Neuronal stem cell (in vitro differentiated cells): ENCODE data around the gene RNF125.

Experiments used
- DNase-seq: peaks from one replicate; pipeline ENCODE4 v3.0.0-alpha.2; 2013; ENCODE audit warnings: low spot score
- H2AFZ ChIP-seq: one replicate; pipeline ENCODE4 v1.6.1; 2013; ENCODE audit warnings: mild to moderate bottlenecking, low read length, inconsistent platforms
- H2AK5ac ChIP-seq: 2 replicates; pipeline ENCODE4 v1.6.1; 2013; ENCODE audit warnings: low read depth, mild to moderate bottlenecking, inconsistent platforms, low read length, moderate library complexity, mixed read lengths
- H2BK120ac ChIP-seq: 2 replicates; pipeline ENCODE4 v1.6.1; 2013; ENCODE audit warnings: low read depth, mild to moderate bottlenecking, inconsistent platforms, low read length, moderate library complexity, mixed read lengths
- H2BK12ac ChIP-seq: one replicate; pipeline ENCODE4 v1.6.1; 2013; ENCODE audit warnings: low read length, inconsistent platforms
- H2BK15ac ChIP-seq: 2 replicates; pipeline ENCODE4 v1.6.1; 2013; ENCODE audit warnings: mild to moderate bottlenecking, low read length, inconsistent platforms, mixed read lengths
- H2BK5ac ChIP-seq: one replicate; pipeline ENCODE4 v1.6.1; 2013; ENCODE audit warnings: inconsistent platforms, mild to moderate bottlenecking, low read length, moderate library complexity
- H3K14ac ChIP-seq: one replicate; pipeline ENCODE4 v1.6.1; 2013; ENCODE audit warnings: low read length, inconsistent platforms
- H3K18ac ChIP-seq: 2 replicates; pipeline ENCODE4 v1.6.1; 2013; ENCODE audit warnings: low read length, inconsistent platforms
- H3K23ac ChIP-seq: 2 replicates; pipeline ENCODE4 v1.6.1; 2013; ENCODE audit warnings: low read depth, mild to moderate bottlenecking, mixed read lengths, low read length, inconsistent platforms; ENCODE audit not compliant: poor library complexity
- H3K27ac ChIP-seq: replicated peaks from 3 replicates; pipeline ENCODE4 v1.5.1; 2013; ENCODE audit warnings: low read length, inconsistent platforms
- H3K27me3 ChIP-seq, 3 experiments: 2 replicates each; pipeline ENCODE4 v1.6.1; 2013; ENCODE audit warnings: low read length in 3 of 3, mild to moderate bottlenecking in 2 of 3, inconsistent platforms in 1 of 3, low read depth in 1 of 3, mixed read lengths in 1 of 3, moderate library complexity in 1 of 3; ENCODE audit not compliant: control insufficient read depth in 3 of 3, insufficient read depth in 3 of 3
- H3K36me3 ChIP-seq, 2 donors: replicated peaks in 1 of 2; 2 replicates each; pipeline ENCODE4 v1.6.1; 2013; ENCODE audit warnings: low read length in 2 of 2; ENCODE audit not compliant: control insufficient read depth in 2 of 2, insufficient read depth in 2 of 2
- H3K4ac ChIP-seq: 2 replicates; pipeline ENCODE4 v1.6.1; 2013; ENCODE audit warnings: inconsistent platforms, mild to moderate bottlenecking, low read length, moderate library complexity
- H3K4me1 ChIP-seq, 2 donors: 1 replicate in 1 of 2; 2 replicates in 1 of 2; pipeline ENCODE4 v1.6.1; 2013; ENCODE audit warnings: low read length in 2 of 2, low read depth in 1 of 2; ENCODE audit not compliant: control insufficient read depth in 2 of 2, insufficient read depth in 1 of 2
- H3K4me2 ChIP-seq: one replicate; pipeline ENCODE4 v1.6.1; 2013; ENCODE audit warnings: mild to moderate bottlenecking, low read length, inconsistent platforms; ENCODE audit not compliant: insufficient read depth, poor library complexity, severe bottlenecking
- H3K4me3 ChIP-seq, 2 donors: 2 replicates each; pipeline ENCODE4 v1.5.1; 2013; ENCODE audit warnings: low read length in 2 of 2, mild to moderate bottlenecking in 2 of 2, inconsistent platforms in 1 of 2, moderate library complexity in 1 of 2
- H3K79me1 ChIP-seq: one replicate; pipeline ENCODE4 v1.6.1; 2013; ENCODE audit warnings: low read depth, mild to moderate bottlenecking, inconsistent platforms, low read length, moderate library complexity
- H3K9ac ChIP-seq: one replicate; pipeline ENCODE4 v1.6.1; 2013; ENCODE audit warnings: mild to moderate bottlenecking, low read depth, low read length, inconsistent platforms; ENCODE audit not compliant: poor library complexity
- H3K9me3 ChIP-seq, 2 donors: replicated peaks in 1 of 2; 2 replicates each; pipeline versions ENCODE3 to v1.6.1; 2013; ENCODE audit warnings: low read length in 2 of 2, mild to moderate bottlenecking in 2 of 2, inconsistent platforms in 1 of 2, low read depth in 1 of 2, mixed read lengths in 1 of 2, moderate library complexity in 1 of 2; ENCODE audit not compliant: control insufficient read depth in 2 of 2, insufficient read depth in 1 of 2
- H4K8ac ChIP-seq: one replicate; pipeline ENCODE4 v1.6.1; 2013; ENCODE audit warnings: low read depth, mild to moderate bottlenecking, inconsistent platforms, low read length, moderate library complexity
- H4K91ac ChIP-seq: one replicate; pipeline ENCODE4 v1.6.1; 2013; ENCODE audit warnings: low read length, low read depth, mild to moderate bottlenecking, inconsistent platforms; ENCODE audit not compliant: poor library complexity
- WGBS, 2 donors: extraction: QIAGEN DNeasy Blood & Tissue Kit; methylation state at CpG; one replicate each; pipeline ENCODE4 v1.1.7; 2013; ENCODE audit warnings: missing lambda C conversion rate in 2 of 2, mixed read lengths in 1 of 2; ENCODE audit not compliant: insufficient read length in 2 of 2, insufficient replicate concordance in 1 of 2; ENCODE audit errors: extremely low coverage in 2 of 2; 5-methylcytosine and 5-hydroxymethylcytosine counted together

The RNF125 gene

GRCh38 chr18:31977270-31977872 lies 41.3 kb upstream of the RNF125 start:
- no CpG with 5 or more reads among the region's 9 CpGs for WGBS, 2 donors
- no peak overlapping the region for H2BK15ac ChIP-seq
- H2BK12ac ChIP-seq = no peak overlapping the region
- H3K14ac ChIP-seq = no peak overlapping the region
- no peak overlapping the region for H3K4ac ChIP-seq
- H3K4me2 ChIP-seq = no peak overlapping the region
- no peak overlapping the region for H3K18ac ChIP-seq
- H2BK120ac ChIP-seq = no peak overlapping the region
- H3K9ac ChIP-seq = no peak overlapping the region
- no peak overlapping the region for H3K4me3 ChIP-seq
- no peaks in the 10 kb centered on the region for H3K79me1 ChIP-seq
- peak overlapping the region; percentile 38 for H2AFZ ChIP-seq
- no peak overlapping the region for H3K23ac ChIP-seq
- no peak overlapping the region for H4K8ac ChIP-seq
- H4K91ac ChIP-seq = no peak overlapping the region
- no peaks in the 10 kb centered on the region for H3K27me3 ChIP-seq
- no peaks in the 10 kb centered on the region for H3K4me1 ChIP-seq
- no peak overlapping the region for H3K27ac ChIP-seq
- H3K9me3 ChIP-seq = peaks cover 4 to 8% of the 10 kb centered on the region in 2 donors
- no peaks in the 10 kb centered on the region for H3K36me3 ChIP-seq
- no peak overlapping the region for H2AK5ac ChIP-seq
- H2BK5ac ChIP-seq = no peak overlapping the region
- DNase-seq = peak; percentile 5

GRCh38 chr18:31978616-31979015 lies 40.0 kb upstream of the RNF125 start:
- Histone ChIP-seq H2BK120ac (no peak overlapping the region), H3K4me1 (no peaks in the 10 kb centered on the region), H3K14ac (no peak overlapping the region), H3K4me2 (no peak overlapping the region), H3K27ac (no peak overlapping the region), H3K9ac (no peak overlapping the region), H3K18ac (no peak overlapping the region), H2AK5ac (no peak overlapping the region), H3K9me3 (peaks cover 4 to 8% of the 10 kb centered on the region in 2 donors), H3K27me3 (no peaks in the 10 kb centered on the region), H3K36me3 (no peaks in the 10 kb centered on the region), H3K79me1 (no peaks in the 10 kb centered on the region), H2BK15ac (no peak overlapping the region), H3K23ac (no peak overlapping the region), H4K8ac (no peak overlapping the region), H2AFZ (no peak overlapping the region), H3K4me3 (peak overlapping the region in 1 of 2 donors; percentile 42), H3K4ac (no peak overlapping the region), H4K91ac (no peak overlapping the region), H2BK5ac (no peak overlapping the region), H2BK12ac (no peak overlapping the region)
- no CpG with 5 or more reads among the region's 5 CpGs for WGBS, 2 donors
- DNase-seq = no peak

GRCh38 chr18:31979714-31980113 lies 38.9 kb upstream of the RNF125 start:
- Histone ChIP-seq H3K4me1 (no peaks in the 10 kb centered on the region), H2AK5ac (no peak overlapping the region), H2BK15ac (no peak overlapping the region), H4K91ac (no peak overlapping the region), H2AFZ (no peak overlapping the region), H3K9ac (no peak overlapping the region), H3K36me3 (no peaks in the 10 kb centered on the region), H3K27me3 (no peaks in the 10 kb centered on the region), H3K27ac (no peak overlapping the region), H3K9me3 (peaks cover 4 to 7% of the 10 kb centered on the region in 2 donors), H4K8ac (no peak overlapping the region), H2BK120ac (no peak overlapping the region), H3K79me1 (no peaks in the 10 kb centered on the region), H3K4ac (no peak overlapping the region), H3K4me3 (no peak overlapping the region), H3K23ac (no peak overlapping the region), H3K18ac (no peak overlapping the region), H3K4me2 (no peak overlapping the region), H2BK5ac (no peak overlapping the region), H2BK12ac (no peak overlapping the region), H3K14ac (no peak overlapping the region)
- DNase-seq = no peak
- WGBS, 2 donors = no CpG with 5 or more reads among the region's 2 CpGs

- no peak overlapping the region for H4K8ac ChIP-seq
- H3K9me3 ChIP-seq = peaks cover 4 to 6% of the 10 kb centered on the region in 2 donors
- no peaks in the 10 kb centered on the region for H3K4me1 ChIP-seq
- H3K4ac ChIP-seq = no peak overlapping the region
- H3K4me3 ChIP-seq = no peak overlapping the region
- H2AFZ ChIP-seq = no peak overlapping the region
- H3K36me3 ChIP-seq = no peaks in the 10 kb centered on the region
- no peak overlapping the region for H2BK12ac ChIP-seq
- H4K91ac ChIP-seq = no peak overlapping the region
- no peak overlapping the region for H3K14ac ChIP-seq
- no peak overlapping the region for H3K23ac ChIP-seq
- no peak overlapping the region for H3K27ac ChIP-seq
- H3K18ac ChIP-seq = no peak overlapping the region
- H3K79me1 ChIP-seq = no peaks in the 10 kb centered on the region
- H3K4me2 ChIP-seq = no peak overlapping the region
- no peak overlapping the region for H2BK5ac ChIP-seq
- no peak overlapping the region for H2BK120ac ChIP-seq
- H2BK15ac ChIP-seq = no peak overlapping the region
- no peak overlapping the region for H3K9ac ChIP-seq
- DNase-seq = no peak
- no peaks in the 10 kb centered on the region for H3K27me3 ChIP-seq
- H2AK5ac ChIP-seq = no peak overlapping the region
Measured at GRCh38 chr18:31980863-31981262, 37.8 kb upstream of the RNF125 start.
